Smooth muscle cell (in vitro differentiated cells): ENCODE results near the gene INMT. TPM values are rescaled to one million over a fixed set of nuclear protein-coding genes. Genes with fewer than 3 reads are reported as not detected.

Experiments used
- DNase-seq: peaks from one replicate; lab custom pipeline; 2025; ENCODE audit not compliant: unreplicated experiment; lab: John Stamatoyannopoulos, UW
- H2AFZ ChIP-seq: fragments of 200-600 bp; sonication (generic); 2 replicates; pipeline ENCODE4 v1.6.0; 2016; ENCODE audit warnings: antibody characterized with exemption, low read depth, mild to moderate bottlenecking
- H3F3A ChIP-seq: fragments of 200-600 bp; sonication (generic); 2 replicates; pipeline ENCODE4 v1.6.0; 2017; ENCODE audit warnings: antibody characterized with exemption, low read depth
- H3K27ac ChIP-seq: fragments of 200-600 bp; sonication (generic); 2 replicates; pipeline ENCODE4 v1.5.1; 2016; ENCODE audit warnings: low read depth, mild to moderate bottlenecking
- H3K27me3 ChIP-seq: fragments of 200-600 bp; sonication (generic); 2 replicates; pipeline ENCODE4 v1.6.1; 2016; ENCODE audit warnings: low read depth, mild to moderate bottlenecking
- H3K36me3 ChIP-seq: fragments of 200-600 bp; sonication (generic); 2 replicates; pipeline ENCODE4 v1.5.1; 2016; ENCODE audit warnings: low read depth
- H3K4me1 ChIP-seq: fragments of 200-600 bp; sonication (generic); 2 replicates; pipeline ENCODE4 v1.5.1; 2016; ENCODE audit warnings: low read depth
- H3K4me2 ChIP-seq: fragments of 200-600 bp; sonication (generic); 2 replicates; pipeline ENCODE4 v1.6.0; 2016; ENCODE audit warnings: mild to moderate bottlenecking
- H3K4me3 ChIP-seq: fragments of 200-600 bp; sonication (generic); 2 replicates; pipeline ENCODE4 v1.5.1; 2016; ENCODE audit warnings: mild to moderate bottlenecking
- H3K79me2 ChIP-seq: fragments of 200-600 bp; sonication (generic); 2 replicates; pipeline ENCODE4 v1.6.0; 2016; ENCODE audit warnings: low read depth, mild to moderate bottlenecking
- H3K9ac ChIP-seq: fragments of 200-600 bp; sonication (generic); 2 replicates; pipeline ENCODE4 v1.6.0; 2016; ENCODE audit warnings: low read depth
- H3K9me3 ChIP-seq: fragments of 200-600 bp; sonication (generic); replicated peaks from 2 replicates; pipeline ENCODE4 v1.5.1; 2016; ENCODE audit warnings: low read depth
- H4K20me1 ChIP-seq: fragments of 200-600 bp; sonication (generic); 2 replicates; pipeline ENCODE4 v1.6.0; 2016; ENCODE audit warnings: low read depth
- CTCF ChIP-seq: fragments of 200-600 bp; sonication (generic); IDR thresholded peaks from 2 replicates; pipeline ENCODE4 v1.5.1; 2017; ENCODE audit warnings: borderline replicate concordance, mild to moderate bottlenecking, antibody characterized with exemption; ENCODE audit not compliant: insufficient read depth, poor library complexity, severe bottlenecking
- WGBS: methylation state at CpG from one replicate; pipeline ENCODE4 v1.1.7; 2016; ENCODE audit warnings: low lambda C conversion rate; 5-methylcytosine and 5-hydroxymethylcytosine counted together
- polyA plus RNA-seq: library from polyadenylated mRNA; unstranded; fragments of >200 nt; fragmentation: Nextera tagmentation; extraction: Ambion mirVana; gene quantifications from 2 replicates; pipeline ENCODE4 v1.2.1, GENCODE V29; 2016
- total RNA-seq: library from RNA; depleted of rRNA; stranded (reverse); fragments of >200 nt; gene quantifications from 2 replicates; pipeline ENCODE4 v1.2.3, GENCODE V29; 2014

INMT gene
- total and polyA plus RNA-seq, 2 experiments from 2014 or later = 2.3 to 4.0 TPM

DNA sequence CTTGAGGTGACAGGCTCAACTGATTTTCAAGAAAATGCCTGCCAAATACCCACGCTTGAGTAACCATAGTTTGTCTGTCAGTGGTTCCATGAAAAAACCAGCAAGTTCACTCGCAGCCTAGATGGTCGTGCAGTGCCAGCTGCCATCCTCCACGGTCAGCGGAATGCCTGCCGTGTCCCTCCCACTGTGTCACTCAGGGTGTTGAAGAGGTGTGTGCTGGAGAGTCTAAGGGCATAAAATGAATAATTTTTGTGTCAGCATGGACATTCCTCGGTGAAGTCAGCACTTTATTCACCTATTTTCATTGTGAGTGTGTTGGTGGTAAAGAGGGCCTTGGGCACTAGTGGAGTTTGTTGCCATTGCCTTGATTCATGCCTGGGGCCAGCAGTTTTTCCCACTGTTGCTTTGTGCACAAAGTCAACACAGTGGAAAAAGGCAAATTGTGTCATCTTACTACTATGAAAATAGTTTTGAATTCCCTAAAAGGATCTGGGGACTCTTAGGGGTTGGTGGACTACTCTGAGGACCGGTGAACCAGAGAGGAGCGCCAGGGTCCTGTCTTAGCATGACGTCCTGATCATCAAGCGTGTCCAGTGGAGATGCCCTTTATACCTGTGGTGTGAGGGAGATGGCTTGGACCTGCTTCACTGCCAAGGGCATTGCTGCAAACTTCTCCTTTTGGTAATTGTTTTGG, 36.9 kb downstream of the INMT start:
- no peak for TF ChIP-seq CTCF
- H3K79me2 ChIP-seq = no peaks in the 10 kb centered on the region
- H3F3A ChIP-seq = no peaks in the 10 kb centered on the region
- H3K4me1 ChIP-seq = no peaks in the 10 kb centered on the region
- H3K27ac ChIP-seq = peak overlapping the region; percentile 81
- peaks cover under 1% of the 10 kb centered on the region for H3K36me3 ChIP-seq
- H3K27me3 ChIP-seq = no peaks in the 10 kb centered on the region
- no peaks in the 10 kb centered on the region for H4K20me1 ChIP-seq
- peak overlapping the region; percentile 76 for H3K9ac ChIP-seq
- no peak overlapping the region for H2AFZ ChIP-seq
- 77% methylated on average over 11 of the region's 11 CpGs for WGBS
- no peak overlapping the region for H3K4me3 ChIP-seq
- no peak overlapping the region for H3K4me2 ChIP-seq
- DNase-seq = no peak
- H3K9me3 ChIP-seq = no peaks in the 10 kb centered on the region

- DNase-seq = no peak
- peak overlapping the region; percentile 81 for H3K27ac ChIP-seq
Measured at GRCh38 chr7:30789334-30789711, 37.4 kb downstream of the INMT start.

GRCh38 chr7:30790356-30790755, 38.4 kb downstream of the INMT start:
- DNase-seq = no peak
- Histone ChIP-seq H4K20me1 (no peaks in the 10 kb centered on the region), H3K4me3 (no peak overlapping the region), H3K9me3 (no peaks in the 10 kb centered on the region), H3K27ac (peak overlapping the region; percentile 81), H3K27me3 (no peaks in the 10 kb centered on the region), H3F3A (no peaks in the 10 kb centered on the region), H3K4me2 (peak overlapping the region; percentile 45), H2AFZ (no peak overlapping the region), H3K9ac (peak overlapping the region; percentile 31), H3K4me1 (no peaks in the 10 kb centered on the region), H3K79me2 (no peaks in the 10 kb centered on the region), H3K36me3 (no peaks in the 10 kb centered on the region)
- TF ChIP-seq CTCF = no peak
- 81% methylated on average over 4 of the region's 4 CpGs for WGBS

More at GRCh38 chr7:30789334-30789711, 37.4 kb downstream of the INMT start:
- H3K9me3 ChIP-seq = no peaks in the 10 kb centered on the region
- H4K20me1 ChIP-seq = no peaks in the 10 kb centered on the region
- no peak overlapping the region for H2AFZ ChIP-seq
- peak overlapping the region; percentile 76 for H3K9ac ChIP-seq
- no peaks in the 10 kb centered on the region for H3K79me2 ChIP-seq
- peak overlapping the region; percentile 45 for H3K4me2 ChIP-seq
- H3K27me3 ChIP-seq = no peaks in the 10 kb centered on the region
- no peaks in the 10 kb centered on the region for H3K36me3 ChIP-seq
- TF ChIP-seq CTCF = no peak
- H3F3A ChIP-seq = no peaks in the 10 kb centered on the region
- H3K4me1 ChIP-seq = no peaks in the 10 kb centered on the region
- no peak overlapping the region for H3K4me3 ChIP-seq
- WGBS = 47% methylated on average over 3 of the region's 3 CpGs

- H3K27ac ChIP-seq = no peak overlapping the region
- no peak for DNase-seq
- 77% methylated on average over 10 of the region's 10 CpGs for WGBS
Measured at GRCh38 chr7:30791114-30791513, 39.2 kb downstream of the INMT start.

More at GRCh38 chr7:30791114-30791513, 39.2 kb downstream of the INMT start:
- Histone ChIP-seq H3K36me3 (no peaks in the 10 kb centered on the region), H2AFZ (no peak overlapping the region), H3K4me2 (no peak overlapping the region), H3K27me3 (no peaks in the 10 kb centered on the region), H3F3A (peaks cover 5% of the 10 kb centered on the region), H3K79me2 (no peaks in the 10 kb centered on the region), H3K9ac (no peak overlapping the region), H4K20me1 (no peaks in the 10 kb centered on the region), H3K4me3 (no peak overlapping the region), H3K4me1 (peaks cover 5% of the 10 kb centered on the region), H3K9me3 (no peaks in the 10 kb centered on the region)
- no peak for TF ChIP-seq CTCF
